Activated naive CD4-positive, alpha-beta T cell treated with anti-CD3 and anti-CD28 coated beads, Interleukin-2, amount 10 ng/mL, durations not matched to agents 5 hours and 36 hours (primary cell): ENCODE results near the gene RAI14. TPM values are rescaled to one million over a fixed set of nuclear protein-coding genes. Genes with fewer than 3 reads are reported as not detected.

Experiments used
- total RNA-seq, 2 experiments: library from RNA; stranded (reverse); gene quantifications; one replicate each; pipeline ENCODE4 v1.2.3, GENCODE V29; 2021

Gene RAI14
- total RNA-seq, result under 1 TPM; 0.12 to 0.66 TPM

DNA sequence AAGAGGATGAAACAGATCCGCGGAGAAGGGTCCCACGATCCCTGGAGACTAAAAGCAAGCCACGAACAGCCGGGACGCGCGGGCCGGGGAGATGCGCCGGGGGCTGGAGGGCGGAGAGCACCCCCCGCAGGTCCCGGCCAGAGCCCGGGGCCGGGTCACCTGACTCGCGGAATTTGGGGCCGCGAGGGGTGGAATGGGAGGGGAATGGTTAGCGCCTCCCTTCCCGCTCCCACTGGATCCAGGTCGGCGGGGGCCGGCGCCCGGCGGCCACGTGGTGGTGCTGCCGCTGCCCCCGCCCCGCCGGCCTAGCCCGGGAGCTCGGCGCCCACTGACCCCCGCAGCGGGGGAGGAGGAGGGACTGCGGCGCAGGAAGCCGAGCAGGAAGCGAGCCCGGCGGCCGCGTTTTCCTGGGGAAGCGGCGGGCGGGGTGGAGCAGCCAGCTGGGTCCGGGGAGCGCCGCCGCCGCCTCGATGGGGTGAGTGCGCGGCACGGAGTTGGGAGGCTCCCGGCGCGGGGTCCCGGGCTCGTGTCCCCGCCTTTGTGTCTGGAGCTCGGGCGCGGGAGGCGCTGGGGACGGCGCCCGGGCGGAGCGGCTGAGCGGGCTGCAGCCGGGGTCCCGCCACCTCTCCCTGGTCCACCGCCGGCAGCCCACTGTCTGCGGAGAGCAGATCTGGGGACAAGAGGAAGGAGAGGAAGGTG, at the start of gene RAI14:
TSS of gene RAI14 (plus strand) at position 328 of the 699 bp plus-strand sequence. CDS start 30,592 bp downstream, outside the sequence.

DNA sequence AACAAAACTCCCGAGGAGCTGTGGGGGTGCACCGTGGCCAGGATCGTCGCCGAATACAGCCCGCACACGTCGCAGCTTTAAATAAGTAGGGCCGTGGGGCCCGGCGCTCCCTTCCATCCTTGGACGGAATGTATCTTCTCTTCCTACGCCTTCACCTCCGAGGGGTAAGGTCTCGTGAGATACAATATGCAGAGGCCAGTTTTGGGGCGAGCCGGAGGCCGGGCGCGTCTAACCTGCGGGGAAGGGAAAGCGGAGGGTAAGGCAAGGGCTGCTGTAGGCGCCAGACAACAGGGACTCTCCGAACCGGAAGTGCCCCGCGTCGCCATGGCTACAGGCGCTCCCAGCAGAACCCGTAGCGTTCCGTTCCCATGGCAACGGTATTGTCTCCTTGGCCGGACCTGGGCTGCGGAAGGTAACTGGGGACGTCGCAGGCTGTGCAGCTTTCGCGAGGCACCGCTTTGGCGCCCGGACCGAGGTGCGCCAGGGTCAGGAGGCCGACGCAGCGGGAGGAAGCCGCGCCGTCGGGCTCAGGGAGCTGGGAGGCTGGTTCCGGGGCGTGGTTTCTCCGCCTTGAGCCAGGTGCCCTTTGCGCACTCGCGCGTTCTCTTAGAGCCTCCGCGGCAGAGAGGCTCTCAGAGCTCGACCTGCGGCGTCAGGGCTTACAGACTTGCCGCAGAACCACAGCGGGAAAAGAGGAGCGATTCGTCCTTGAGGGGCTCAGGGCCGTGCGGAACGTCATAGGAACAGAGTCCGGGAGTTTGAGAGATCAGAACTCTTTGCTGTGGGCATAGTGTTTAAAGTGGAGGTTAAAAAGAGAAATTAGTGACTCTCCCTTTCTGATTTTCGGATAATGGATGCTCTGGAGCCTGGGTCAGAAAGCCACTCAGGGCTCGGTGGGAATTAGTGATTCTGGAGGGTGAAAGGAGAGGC, 182.9 kb downstream of the RAI14 start, which contains the start of gene TTC23L:
TSS of gene TTC23L (plus strand) at position 380 of the 930 bp plus-strand sequence. CDS start 1,508 bp downstream, outside the sequence.

Other genes starting within 250 kb of the RAI14 start
- not detected for gene TTC23L, start 182.8 kb downstream of the RAI14 start, total RNA-seq